HCT116 (cell line): ENCODE data around the gene CARS1. TPM values are rescaled to one million over a fixed set of nuclear protein-coding genes. Genes with fewer than 3 reads are reported as not detected.

Experiments used
- ATAC-seq: fragments of 200-7000 bp; cut with Tn5 transposase; 2 replicates; pipeline ENCODE4 v1.9.1; 2020; ENCODE audit warnings: mild to moderate bottlenecking, moderate library complexity
- BruUV-seq: library from RNA; stranded (reverse); fragments of 400-500 nt; replicated peaks from 2 replicates; lab custom pipeline; 2021; lab: Mats Ljungman, UMichigan
- CTCF ChIA-PET: fragments of 300-600 bp; sonication (Branson Sonifier 250); formaldehyde crosslinking; loops from one replicate; lab custom pipeline; 2021; ENCODE audit warnings: antibody characterized with exemption; lab: Charles Lee
- POLR2A ChIA-PET: fragments of 300-600, 350-600 bp; sonication (Branson Sonifier 250); formaldehyde crosslinking; loops from one replicate; lab custom pipeline; 2021; ENCODE audit warnings: antibody characterized with exemption; lab: Charles Lee
- RAD21 ChIA-PET, 2 experiments: fragments of 300-600 bp; sonication (Branson Sonifier 250); formaldehyde crosslinking; loops; one replicate each; lab custom pipeline; 2023; ENCODE audit warnings: low total read pairs in 2 of 2; ENCODE audit not compliant: uncharacterized antibody in 2 of 2, unreplicated experiment in 2 of 2, low non-redundant PET in 1 of 2; lab: Charles Lee
- DNase-seq: peaks from one replicate; pipeline ENCODE4 v3.0.0-alpha.2; 2010; ENCODE audit warnings: low read depth, low spot score
- H2AFZ ChIP-seq: fragments of 200-600 bp; shearing (Covaris generic), sonication (generic); 2 replicates; pipeline ENCODE4 v1.6.1; 2017; ENCODE audit warnings: low read depth, mixed run types, mixed read lengths, antibody characterized with exemption, low read length; ENCODE audit not compliant: poor library complexity, severe bottlenecking
- H3K27ac ChIP-seq: 2 replicates; pipeline ENCODE4 v1.5.1; 2012; ENCODE audit warnings: low read depth, low read length
- H3K27me3 ChIP-seq: fragments of 200-600 bp; sonication (generic); 2 replicates; pipeline ENCODE4 v1.6.1; 2016; ENCODE audit warnings: mixed run types, low read length, mixed read lengths; ENCODE audit not compliant: insufficient read depth
- H3K36me3 ChIP-seq, 2 experiments: fragments of 200-500 bp in 1 of 2; fragments of 200-600 bp in 1 of 2; sonication (Bioruptor generic) in 1 of 2; sonication (generic) in 1 of 2; 2 replicates each; pipeline versions ENCODE4 v1.5.1 to v1.6.1; 2014 to 2016; ENCODE audit warnings: low read length in 2 of 2, inconsistent platforms in 1 of 2, mixed read lengths in 1 of 2, mixed run types in 1 of 2; ENCODE audit not compliant: insufficient read depth in 2 of 2, control insufficient read depth in 1 of 2
- H3K4me1 ChIP-seq, 2 experiments: fragments of 200-600 bp in 1 of 2; sonication (generic) in 1 of 2; 2 replicates each; pipeline versions ENCODE4 v1.5.1 to v1.6.1; 2012 to 2017; ENCODE audit warnings: low read length in 2 of 2, inconsistent platforms in 1 of 2, mild to moderate bottlenecking in 1 of 2, mixed read lengths in 1 of 2, mixed run types in 1 of 2, moderate library complexity in 1 of 2; ENCODE audit not compliant: insufficient read depth in 2 of 2, control insufficient read depth in 1 of 2
- H3K4me2 ChIP-seq: fragments of 200-600 bp; sonication (generic); 2 replicates; pipeline ENCODE4 v1.6.1; 2017; ENCODE audit warnings: mixed run types, low read length, mixed read lengths
- H3K4me3 ChIP-seq, 2 experiments: fragments of 200-600 bp in 1 of 2; sonication (generic) in 1 of 2; replicated peaks in 1 of 2; 2 replicates each; pipeline ENCODE4 v1.5.1; 2011 to 2016; ENCODE audit warnings: low read length in 2 of 2, control low read depth in 1 of 2, low read depth in 1 of 2, mild to moderate bottlenecking in 1 of 2, mixed read lengths in 1 of 2, mixed run types in 1 of 2
- H3K79me2 ChIP-seq: fragments of 200-600 bp; sonication (generic); 2 replicates; pipeline ENCODE4 v1.6.1; 2017; ENCODE audit warnings: mild to moderate bottlenecking, mixed run types, low read length, moderate library complexity, mixed read lengths; ENCODE audit not compliant: insufficient read depth
- H3K9ac ChIP-seq: fragments of 200-600 bp; sonication (generic); 2 replicates; pipeline ENCODE4 v1.6.1; 2016; ENCODE audit warnings: low read length, mixed read lengths
- H3K9me2 ChIP-seq: fragments of 200-600 bp; sonication (generic), shearing (Covaris generic); 2 replicates; pipeline ENCODE4 v1.6.1; 2017; ENCODE audit warnings: mixed run types, mild to moderate bottlenecking, moderate library complexity; ENCODE audit not compliant: insufficient read depth
- H3K9me3 ChIP-seq, 2 experiments: fragments of 200-500 bp in 1 of 2; fragments of 200-600 bp in 1 of 2; sonication (Bioruptor generic) in 1 of 2; sonication (generic) in 1 of 2; 2 replicates each; pipeline ENCODE4 v1.6.1; 2014 to 2017; ENCODE audit warnings: low read length in 2 of 2, mixed read lengths in 2 of 2, inconsistent platforms in 1 of 2, low read depth in 1 of 2, mild to moderate bottlenecking in 1 of 2, mixed run types in 1 of 2, moderate library complexity in 1 of 2; ENCODE audit not compliant: control insufficient read depth in 1 of 2, insufficient read depth in 1 of 2
- H4K20me1 ChIP-seq: fragments of 200-600 bp; sonication (generic), shearing (Covaris generic); 2 replicates; pipeline ENCODE4 v1.6.1; 2017; ENCODE audit warnings: mixed run types, mild to moderate bottlenecking, moderate library complexity; ENCODE audit not compliant: insufficient read depth
- CEBPB ChIP-seq: IDR thresholded peaks from 2 replicates; pipeline ENCODE4 v1.6.1; 2012; ENCODE audit warnings: low read depth
- CTCF ChIP-seq, 3 experiments: fragments of 200-600 bp in 1 of 3; sonication (generic) in 1 of 3; IDR thresholded peaks in 2 of 3; conservative IDR thresholded peaks in 1 of 3; 2 replicates each; pipeline ENCODE4 v1.5.1; 2012 to 2017; ENCODE audit warnings: low read depth in 2 of 3, low read length in 2 of 3, antibody characterized with exemption in 1 of 3, borderline replicate concordance in 1 of 3, control low read depth in 1 of 3, mild to moderate bottlenecking in 1 of 3, mixed read lengths in 1 of 3, mixed run types in 1 of 3, moderate library complexity in 1 of 3; ENCODE audit not compliant: insufficient read depth in 1 of 3
- EGR1 ChIP-seq: IDR thresholded peaks from 2 replicates; pipeline ENCODE4 v1.6.1; 2012; ENCODE audit warnings: low read depth
- ELF1 ChIP-seq: IDR thresholded peaks from 2 replicates; pipeline ENCODE4 v1.6.1; 2012; ENCODE audit warnings: low read depth, borderline replicate concordance
- EZH2 ChIP-seq: fragments of 200-600 bp; sonication (generic); IDR thresholded peaks from 2 replicates; pipeline ENCODE4 v1.6.1; 2017; ENCODE audit warnings: antibody characterized with exemption, mixed run types
- FOSL1 ChIP-seq: IDR thresholded peaks from 2 replicates; pipeline ENCODE4 v1.6.1; 2012; ENCODE audit warnings: low read depth
- JUND ChIP-seq: IDR thresholded peaks from 2 replicates; pipeline ENCODE4 v1.6.1; 2012
- POLR2A ChIP-seq: IDR thresholded peaks from 2 replicates; pipeline ENCODE4 v1.7.0; 2011; ENCODE audit warnings: borderline replicate concordance; ENCODE audit not compliant: insufficient read depth, insufficient read length; ENCODE audit errors: extremely low read depth
- POLR2AphosphoS5 ChIP-seq: IDR thresholded peaks from 2 replicates; pipeline ENCODE4 v1.6.1; 2011; ENCODE audit warnings: mild to moderate bottlenecking, low read depth, low read length, moderate library complexity
- RAD21 ChIP-seq: IDR thresholded peaks from 2 replicates; pipeline ENCODE4 v1.6.1; 2012; ENCODE audit warnings: low read depth, mild to moderate bottlenecking
- REST ChIP-seq: IDR thresholded peaks from 2 replicates; pipeline ENCODE4 v1.6.1; 2012; ENCODE audit warnings: low read depth
- SIN3A ChIP-seq: IDR thresholded peaks from 2 replicates; pipeline ENCODE4 v1.6.1; 2012; ENCODE audit warnings: low read depth
- SP1 ChIP-seq: IDR thresholded peaks from 2 replicates; pipeline ENCODE4 v1.6.1; 2012; ENCODE audit warnings: low read depth
- SRF ChIP-seq: IDR thresholded peaks from 2 replicates; pipeline ENCODE4 v1.6.1; 2012; ENCODE audit warnings: low read depth
- TCF7L2 ChIP-seq: IDR thresholded peaks from 2 replicates; pipeline ENCODE4 v1.7.0; 2011; ENCODE audit warnings: borderline replicate concordance, inconsistent platforms; ENCODE audit not compliant: insufficient read depth, insufficient read length; ENCODE audit errors: extremely low read depth
- YY1 ChIP-seq: IDR thresholded peaks from 2 replicates; pipeline ENCODE4 v1.6.1; 2011; ENCODE audit warnings: low read length, low read depth, moderate library complexity, mild to moderate bottlenecking; ENCODE audit not compliant: insufficient replicate concordance; ENCODE audit errors: extremely low read depth
- ZBTB33 ChIP-seq: IDR thresholded peaks from 2 replicates; pipeline ENCODE4 v1.6.1; 2011; ENCODE audit warnings: mild to moderate bottlenecking, low read length, moderate library complexity; ENCODE audit not compliant: insufficient replicate concordance; ENCODE audit errors: extremely low read depth
- ZFX ChIP-seq: fragments of 450-650 bp; IDR thresholded peaks from 2 replicates; pipeline ENCODE4 v1.6.1; 2017
- intact Hi-C: fragments of 100-400 bp; cut with micrococcal nuclease; formaldehyde crosslinking; loops from 2 replicates; pipeline ENCODE4 v1.10.0; 2022
- total RNA-seq: library from RNA; stranded (reverse); gene quantifications from one replicate; pipeline ENCODE4 v1.2.1, GENCODE V29; 2021; ENCODE audit not compliant: unreplicated experiment

CARS1 gene
- total RNA-seq, 1 experiment from 2014 or later = 124 TPM

GRCh38 chr11:3047637-3048036 lies 9.6 kb downstream of the CARS1 start (continued):
- TF ChIP-seq EGR1 (no peak), SP1 (no peak)

- no peak overlapping the region for H3K4me2 ChIP-seq
- H3K9me3 ChIP-seq = no peaks in the 10 kb centered on the region
- H3K27ac ChIP-seq = no peak overlapping the region
- H3K9ac ChIP-seq = no peak overlapping the region
- H3K36me3 ChIP-seq = peaks cover 0 to 9% of the 10 kb centered on the region in 2 experiments; a peak in 2 of 4 replicates
- H3K4me1 ChIP-seq = peaks cover 17 to 24% of the 10 kb centered on the region in 2 experiments
- no peak for DNase-seq
- ATAC-seq = no peak
- intact Hi-C loops = no loop called here
- no peaks in the 10 kb centered on the region for H3K9me2 ChIP-seq
- H3K4me3 ChIP-seq = no peak overlapping the region
- H3K79me2 ChIP-seq = peaks cover 89% of the 10 kb centered on the region
- no peaks in the 10 kb centered on the region for H4K20me1 ChIP-seq
- CTCF ChIA-PET = no interaction called here
- POLR2A ChIA-PET = no interaction called here
- no peaks in the 10 kb centered on the region for H3K27me3 ChIP-seq
- no peak overlapping the region for H2AFZ ChIP-seq
- TF ChIP-seq EZH2 (no peak), REST (no peak), CEBPB (no peak), POLR2A (no peak), ELF1 (no peak), RAD21 (no peak), TCF7L2 (no peak), SRF (no peak), ZBTB33 (no peak), FOSL1 (no peak), YY1 (no peak), JUND (no peak), SP1 (no peak), ZFX (no peak), POLR2AphosphoS5 (no peak), CTCF (IDR thresholded peaks at IDR 0.05 in 2 of 3, conservative IDR thresholded peaks at IDR 0.05 in 1 of 3; ENCODE audit: borderline replicate concordance in 1 of 3, insufficient read depth in 1 of 3, low read depth in 2 of 3, low read length in 2 of 3) (no peak), SIN3A (no peak)
- no TSS peak for BruUV-seq
- RAD21 ChIA-PET = no interaction called here
Measured at GRCh38 chr11:3046641-3047040, 10.6 kb downstream of the CARS1 start.
